Measurements from ENCODE around the gene RAPGEF2.
"Not testable (repeated sequence)": the region's sequence is repeated elsewhere in the genome, so short reads cannot be mapped to it uniquely, and the experiment has no call there.

The RAPGEF2 gene

GRCh38 chr4:159141193-159141592 lies 38.3 kb downstream of the RAPGEF2 start:
- DNase-seq = no peak

- DNase-seq = no peak
Measured at GRCh38 chr4:159142241-159142640, 39.4 kb downstream of the RAPGEF2 start.

GRCh38 chr4:159142681-159143384 lies 40.0 kb downstream of the RAPGEF2 start:
- no peak for DNase-seq

- DNase-seq = no peak
Measured at GRCh38 chr4:159143687-159144086, 40.8 kb downstream of the RAPGEF2 start.

- no peak for DNase-seq
Measured at GRCh38 chr4:159144112-159144694, 41.3 kb downstream of the RAPGEF2 start.

GRCh38 chr4:159145318-159145991 lies 42.6 kb downstream of the RAPGEF2 start:
- no peak for DNase-seq

- no peak for DNase-seq
Measured at GRCh38 chr4:159145992-159146330, 43.1 kb downstream of the RAPGEF2 start.

- no peak for DNase-seq
Measured at GRCh38 chr4:159146488-159146887, 43.6 kb downstream of the RAPGEF2 start.

- no peak for DNase-seq
Measured at GRCh38 chr4:159148441-159148840, 45.6 kb downstream of the RAPGEF2 start.

- DNase-seq = no peak
Measured at GRCh38 chr4:159149666-159150065, 46.8 kb downstream of the RAPGEF2 start.

GRCh38 chr4:159150396-159150795 lies 47.5 kb downstream of the RAPGEF2 start:
- no peak for DNase-seq

- no peak for DNase-seq
Measured at GRCh38 chr4:159150821-159151390, 48.0 kb downstream of the RAPGEF2 start.

GRCh38 chr4:159151689-159152088 lies 48.8 kb downstream of the RAPGEF2 start:
- DNase-seq = no peak

- no peak for DNase-seq
Measured at GRCh38 chr4:159152181-159152580, 49.3 kb downstream of the RAPGEF2 start.

- no peak for DNase-seq
Measured at GRCh38 chr4:159153669-159154068, 50.8 kb downstream of the RAPGEF2 start.

GRCh38 chr4:159155119-159155518 lies 52.2 kb downstream of the RAPGEF2 start:
- no peak for DNase-seq

GRCh38 chr4:159158083-159158617 lies 55.3 kb downstream of the RAPGEF2 start:
- DNase-seq = no peak

- DNase-seq = no peak
Measured at GRCh38 chr4:159158985-159159384, 56.1 kb downstream of the RAPGEF2 start.

- DNase-seq = no peak
Measured at GRCh38 chr4:159159611-159160010, 56.7 kb downstream of the RAPGEF2 start.

- no peak for DNase-seq
Measured at GRCh38 chr4:159160242-159160641, 57.4 kb downstream of the RAPGEF2 start.

- not testable (repeated sequence) for DNase-seq
Measured at GRCh38 chr4:159161436-159161835, 58.6 kb downstream of the RAPGEF2 start.

- no peak for DNase-seq
Measured at GRCh38 chr4:159162576-159162975, 59.7 kb downstream of the RAPGEF2 start.

GRCh38 chr4:159163521-159163920 lies 60.6 kb downstream of the RAPGEF2 start:
- no peak for DNase-seq

Measured in right forelimb (tissue), 1 donor.